ENCODE data around the gene CCM2L.
"Not testable (repeated sequence)": the region's sequence is repeated elsewhere in the genome, so short reads cannot be mapped to it uniquely, and the experiment has no call there.

Gene CCM2L

DNA sequence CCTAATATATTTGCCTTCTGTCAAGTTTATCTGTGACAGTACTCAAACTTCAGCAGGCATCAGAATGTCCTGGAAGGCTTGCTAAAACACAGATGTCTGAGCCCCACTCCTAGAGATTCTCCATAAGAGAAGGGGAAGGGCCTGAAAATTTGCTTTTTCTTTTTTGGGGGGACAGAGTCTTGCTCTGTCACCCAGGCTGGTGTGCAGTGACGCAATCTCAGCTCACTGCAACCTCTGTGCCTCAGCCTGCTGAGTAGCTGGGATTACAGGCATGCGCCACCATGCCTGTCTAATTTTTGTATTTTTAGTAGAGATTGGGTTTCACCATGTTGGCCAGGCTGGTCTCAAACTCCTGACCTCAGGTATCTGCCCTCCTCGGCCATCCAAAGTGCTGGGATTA, 23.5 kb downstream of the CCM2L start:
- not testable (repeated sequence) for ATAC-seq, H3K4me3 Mint-ChIP-seq, H3K36me3 Mint-ChIP-seq, H3K27ac Mint-ChIP-seq, H3K9me3 Mint-ChIP-seq
- Mint-ChIP-seq H3K27me3 (peaks cover 17% of the 10 kb centered on the region), H3K4me1 (peaks cover 38% of the 10 kb centered on the region)

DNA sequence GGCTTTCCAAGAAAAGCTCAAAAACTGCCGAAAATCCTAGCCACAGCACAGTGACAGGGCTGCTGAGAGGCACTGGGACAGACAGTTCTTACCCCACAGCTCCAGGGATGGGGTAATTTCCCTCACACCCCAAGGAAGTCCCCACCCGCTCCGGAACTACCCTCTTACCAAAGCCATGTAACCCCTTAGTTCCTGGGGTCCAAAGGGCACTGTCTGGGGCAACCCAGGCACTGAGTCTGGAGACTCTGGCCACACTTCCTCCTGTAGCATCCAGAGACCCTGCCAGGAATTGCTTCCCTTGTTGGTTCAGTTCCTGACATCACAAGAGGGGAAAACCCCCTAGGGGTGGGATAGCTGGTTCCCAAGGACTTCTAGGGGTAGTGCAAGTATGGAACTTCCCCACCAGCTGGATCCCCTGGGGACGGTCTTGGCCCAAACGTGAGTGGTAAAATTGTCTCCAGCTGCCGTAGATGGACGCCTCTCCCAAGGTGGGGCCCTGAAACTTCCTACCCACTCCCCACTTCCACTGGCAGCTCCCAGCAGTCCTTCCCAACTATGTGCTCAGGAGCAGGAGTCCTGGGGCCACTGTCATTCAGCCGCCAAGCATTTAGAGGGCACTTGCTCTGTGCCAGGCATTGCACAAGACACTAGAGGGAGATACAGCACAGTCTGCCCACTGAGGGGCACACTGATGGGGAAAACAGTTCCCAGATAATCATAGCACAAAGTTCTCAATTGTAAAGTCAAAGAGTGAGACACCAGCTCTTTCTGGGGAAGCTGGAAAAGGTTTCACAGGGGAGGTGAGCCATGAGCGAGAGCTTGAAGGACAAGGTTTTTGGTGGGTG, 24.6 kb downstream of the CCM2L start:
- H3K4me3 Mint-ChIP-seq = no peak overlapping the region
- H3K9me3 Mint-ChIP-seq = peaks cover 7% of the 10 kb centered on the region
- peaks cover 46% of the 10 kb centered on the region for H3K4me1 Mint-ChIP-seq
- peaks cover 14% of the 10 kb centered on the region for H3K27me3 Mint-ChIP-seq
- H3K27ac Mint-ChIP-seq = peak overlapping the region; percentile 37
- no peaks in the 10 kb centered on the region for H3K36me3 Mint-ChIP-seq
- peak; percentile 56 for ATAC-seq

DNA sequence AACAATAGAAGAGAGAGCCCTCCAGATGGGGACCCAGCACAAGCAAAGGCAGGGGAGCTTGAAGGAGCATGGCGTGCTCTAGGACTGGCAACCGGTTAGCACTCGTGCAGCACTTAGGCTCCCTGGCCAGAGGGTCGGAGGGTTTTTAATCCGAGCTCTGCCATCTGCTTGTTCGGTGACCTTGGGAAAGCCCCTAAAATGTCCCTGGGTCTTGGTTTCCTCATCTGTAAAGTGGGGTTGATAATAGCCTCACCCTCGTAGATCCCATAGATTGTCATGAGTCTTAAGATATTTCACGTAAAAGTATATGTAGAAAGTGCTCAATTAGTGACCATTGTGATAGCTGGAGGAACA, 25.2 kb downstream of the CCM2L start:
- H3K36me3 Mint-ChIP-seq = no peaks in the 10 kb centered on the region
- H3K4me3 Mint-ChIP-seq = no peak overlapping the region
- H3K9me3 Mint-ChIP-seq = peaks cover 7% of the 10 kb centered on the region
- peaks cover 52% of the 10 kb centered on the region for H3K4me1 Mint-ChIP-seq
- H3K27ac Mint-ChIP-seq = peak overlapping the region; percentile 37
- H3K27me3 Mint-ChIP-seq = peaks cover 14% of the 10 kb centered on the region
- ATAC-seq = peak; percentile 4

DNA sequence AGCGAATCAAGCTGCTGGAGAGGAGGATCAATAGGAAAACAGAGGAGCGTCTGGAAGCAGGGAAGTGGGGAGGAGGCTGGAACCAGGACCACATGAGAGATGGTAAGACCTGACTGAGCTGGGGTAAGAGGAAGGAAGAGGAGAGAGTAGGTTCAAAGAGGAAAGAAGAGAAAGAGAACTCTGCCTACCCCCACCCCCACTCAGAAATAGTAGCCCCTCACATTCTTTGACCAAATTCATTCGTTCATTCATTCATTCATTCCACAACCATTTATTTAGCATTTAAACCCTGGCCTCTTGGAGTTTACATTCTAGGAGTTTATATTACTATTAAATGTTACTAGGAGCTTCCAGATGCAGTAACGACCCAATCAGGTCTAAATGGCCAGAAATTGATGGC, 26.0 kb downstream of the CCM2L start:
- Mint-ChIP-seq H3K36me3 (no peaks in the 10 kb centered on the region), H3K27me3 (peaks cover 14% of the 10 kb centered on the region), H3K27ac (no peak overlapping the region), H3K9me3 (peaks cover 7% of the 10 kb centered on the region), H3K4me1 (peaks cover 60% of the 10 kb centered on the region), H3K4me3 (no peak overlapping the region)
- ATAC-seq = no peak

DNA sequence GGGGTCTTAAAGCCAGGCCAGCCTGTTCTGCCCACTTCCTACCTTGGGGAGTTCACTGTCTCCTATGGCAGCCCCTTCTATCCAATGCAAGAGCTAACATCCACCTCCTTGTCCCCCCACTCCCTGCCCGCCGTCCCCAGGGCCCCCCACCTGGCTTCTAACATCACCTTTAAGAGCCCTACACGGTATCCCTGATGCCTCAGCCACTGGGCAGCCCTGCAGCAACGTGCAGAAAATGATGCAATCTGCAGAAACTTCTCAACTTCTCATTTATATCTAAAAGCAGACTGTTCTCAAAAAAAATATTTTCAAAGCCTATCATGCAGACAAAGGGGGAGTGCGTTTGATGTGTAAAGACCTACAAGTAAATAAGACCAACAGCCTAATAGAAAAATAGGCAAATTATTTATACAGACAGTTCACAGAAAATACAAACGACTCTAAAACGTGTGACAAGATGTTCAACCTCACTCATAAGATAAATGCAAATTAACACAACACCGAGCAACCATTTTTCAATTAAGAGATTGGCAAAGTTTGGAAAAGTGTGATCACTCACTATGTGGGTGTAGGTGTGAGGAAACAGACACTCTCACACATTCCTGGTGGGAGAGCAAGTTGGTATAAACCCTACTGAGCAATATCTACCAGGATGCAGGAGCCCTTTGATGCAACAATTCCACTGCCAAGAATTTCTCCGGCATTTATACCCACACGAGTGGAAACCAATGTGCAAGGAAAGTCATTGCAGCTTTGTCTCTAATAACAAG, 26.7 kb downstream of the CCM2L start:
- Mint-ChIP-seq H3K27ac (no peak overlapping the region), H3K27me3 (peaks cover 14% of the 10 kb centered on the region), H3K4me1 (peaks cover 61% of the 10 kb centered on the region), H3K9me3 (peaks cover 7% of the 10 kb centered on the region), H3K36me3 (no peaks in the 10 kb centered on the region), H3K4me3 (no peak overlapping the region)
- no peak for ATAC-seq

DNA sequence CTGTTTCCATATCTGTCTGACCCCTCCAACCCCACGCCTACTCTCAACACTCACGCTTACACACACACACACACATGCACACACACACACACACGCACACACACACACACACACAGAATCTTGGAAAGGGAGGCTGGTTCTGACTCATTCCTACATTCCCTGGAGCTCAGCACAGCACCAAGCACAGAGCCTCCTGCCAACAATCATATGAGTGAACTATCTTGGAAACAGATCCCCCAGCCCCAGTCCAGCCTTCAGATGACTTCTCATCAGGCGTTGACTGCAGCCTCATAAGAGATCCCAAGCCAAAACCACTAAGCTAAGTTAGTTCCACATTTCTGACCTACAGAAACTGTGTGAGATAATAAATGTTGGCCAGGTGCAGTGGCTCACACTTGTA, 27.7 kb downstream of the CCM2L start:
- ATAC-seq = no peak
- peaks cover 12% of the 10 kb centered on the region for H3K27me3 Mint-ChIP-seq
- H3K27ac Mint-ChIP-seq = no peak overlapping the region

DNA sequence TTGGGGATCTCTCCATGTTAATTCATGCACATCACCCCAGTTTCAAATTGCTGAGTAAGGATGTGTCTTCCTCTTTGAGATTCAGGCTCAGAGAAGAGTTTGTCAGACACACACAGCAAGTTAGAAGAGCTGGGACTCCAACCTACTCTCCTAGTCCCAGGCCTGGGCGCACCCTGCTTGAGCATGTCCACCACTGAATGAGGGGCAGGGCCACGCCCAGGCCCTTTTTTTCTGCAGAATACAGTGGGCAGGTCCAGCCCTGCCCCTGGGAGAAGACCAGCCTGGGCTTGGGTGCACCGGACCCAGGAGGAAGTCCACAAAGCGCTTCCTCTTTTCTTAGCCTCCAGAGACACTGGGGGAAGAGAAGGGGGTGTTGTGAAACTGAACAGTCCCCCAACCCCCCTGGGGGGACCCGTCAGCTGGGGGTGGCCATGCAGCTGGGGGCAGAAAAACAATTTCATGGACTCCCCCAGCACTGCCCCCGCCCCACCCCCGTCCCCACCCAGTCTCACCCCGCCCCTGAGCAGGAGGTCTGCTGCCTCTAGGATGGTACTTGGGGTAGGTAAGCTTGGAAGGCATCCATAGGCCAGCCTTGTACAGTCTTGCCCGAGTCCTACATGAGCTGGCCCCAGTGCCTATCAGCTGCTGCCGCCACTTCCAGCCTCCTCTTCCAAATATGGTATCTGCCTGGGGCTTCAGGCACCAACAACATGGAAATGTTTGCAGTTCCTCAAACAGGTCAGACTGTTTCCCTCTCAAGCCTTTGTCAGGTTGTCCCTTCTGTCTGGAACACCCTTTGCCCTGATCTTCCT, 30.1 kb downstream of the CCM2L start:
- H3K27me3 Mint-ChIP-seq = no peaks in the 10 kb centered on the region
- H3K27ac Mint-ChIP-seq = peak overlapping the region; percentile 42
- peak overlapping the region; percentile 51 for H3K4me3 Mint-ChIP-seq
- no peaks in the 10 kb centered on the region for H3K36me3 Mint-ChIP-seq
- ATAC-seq = peak; percentile 97
- H3K4me1 Mint-ChIP-seq = peaks cover 49% of the 10 kb centered on the region
- peaks cover 7% of the 10 kb centered on the region for H3K9me3 Mint-ChIP-seq

More for the DNA sequence above, 27.7 kb downstream of the CCM2L start:
- Mint-ChIP-seq H3K36me3 (no peaks in the 10 kb centered on the region), H3K4me3 (no peak overlapping the region), H3K9me3 (peaks cover 7% of the 10 kb centered on the region), H3K4me1 (peaks cover 61% of the 10 kb centered on the region)

DNA sequence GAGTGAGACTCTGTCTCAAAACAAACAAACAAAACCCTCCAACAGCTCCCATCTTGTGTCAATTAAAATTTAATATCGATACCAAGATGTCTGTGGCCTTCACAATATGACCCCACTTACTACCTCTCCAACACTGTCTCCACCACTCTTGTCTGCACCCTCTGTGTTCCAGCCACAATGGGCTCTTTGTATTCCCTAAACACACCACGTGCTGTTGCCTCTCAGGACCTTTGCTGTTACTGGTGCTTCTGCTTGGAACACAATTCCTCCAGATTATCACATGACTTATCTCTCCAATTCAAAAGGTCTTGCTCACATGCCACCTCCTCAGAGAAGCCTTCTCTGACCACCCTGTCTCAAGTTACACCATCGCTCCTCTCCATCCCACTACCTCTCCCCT, 35.8 kb downstream of the CCM2L start:
- Mint-ChIP-seq H3K36me3 (no peaks in the 10 kb centered on the region), H3K4me1 (peaks cover 13% of the 10 kb centered on the region), H3K27ac (no peak overlapping the region), H3K9me3 (no peaks in the 10 kb centered on the region), H3K4me3 (no peak overlapping the region), H3K27me3 (no peaks in the 10 kb centered on the region)
- no peak for ATAC-seq

DNA sequence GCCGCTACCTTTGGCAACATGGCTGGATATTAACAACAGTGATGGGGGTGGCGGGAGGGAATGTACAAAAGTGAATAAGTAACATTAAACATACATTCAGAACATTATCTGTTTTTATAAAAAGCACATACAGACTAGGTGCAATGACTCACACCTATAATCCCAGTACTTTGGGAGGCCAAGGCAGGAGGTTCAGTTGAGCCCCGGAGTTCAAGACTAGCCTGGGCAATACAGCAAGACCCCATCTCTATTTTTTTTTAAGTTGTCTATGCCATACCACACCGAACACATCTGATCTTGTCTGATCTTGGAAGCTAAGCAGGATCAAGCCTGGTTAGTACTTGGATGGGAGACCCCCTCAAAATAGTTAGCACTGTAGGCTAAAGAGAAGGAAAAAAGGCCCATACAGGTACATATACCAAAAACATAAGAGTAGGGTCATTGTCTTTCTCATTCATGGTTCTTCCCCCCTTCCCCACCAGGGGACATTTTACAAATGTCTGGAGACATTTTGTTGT, 40.1 kb downstream of the CCM2L start:
- Mint-ChIP-seq H3K4me3 (no peak overlapping the region), H3K27ac (no peak overlapping the region), H3K4me1 (peaks cover 26% of the 10 kb centered on the region), H3K27me3 (no peaks in the 10 kb centered on the region), H3K9me3 (no peaks in the 10 kb centered on the region), H3K36me3 (no peaks in the 10 kb centered on the region)
- ATAC-seq = no peak

DNA sequence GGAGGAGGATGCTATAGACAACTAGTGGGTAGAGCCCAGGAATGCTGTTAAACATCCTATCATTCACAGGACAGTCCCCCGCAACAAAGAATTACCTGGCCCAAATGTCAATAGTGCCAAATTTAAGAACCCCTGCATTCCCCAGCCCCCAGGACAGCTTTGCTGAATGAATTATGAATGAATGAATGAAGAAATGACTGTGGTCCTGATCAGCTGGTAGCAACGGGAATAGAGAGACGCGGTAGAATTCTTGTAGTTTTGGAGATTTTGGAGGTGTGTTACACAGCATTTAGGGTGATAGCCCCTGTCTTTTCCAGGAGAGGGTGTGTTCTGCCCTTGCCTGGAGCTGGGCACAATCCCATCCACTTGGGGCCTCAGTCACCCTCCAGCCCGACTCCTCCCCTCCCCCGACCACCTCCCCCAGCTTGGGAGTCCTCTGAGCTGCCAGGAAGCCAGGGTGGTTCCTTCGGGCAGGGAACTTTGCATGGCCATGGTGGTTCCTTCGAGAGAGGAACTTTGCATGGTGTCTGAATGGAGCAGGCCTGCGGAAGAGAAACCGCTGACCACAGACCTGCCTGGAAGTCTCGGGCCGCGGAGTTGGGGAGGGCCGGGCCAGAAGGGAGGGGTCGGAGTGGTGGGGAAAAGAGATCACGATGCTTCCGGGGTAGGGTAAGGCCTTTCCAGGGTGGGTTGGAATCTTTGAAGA, 40.8 kb downstream of the CCM2L start:
- peaks cover 26% of the 10 kb centered on the region for H3K4me1 Mint-ChIP-seq
- peak overlapping the region; percentile 81 for H3K4me3 Mint-ChIP-seq
- no peaks in the 10 kb centered on the region for H3K9me3 Mint-ChIP-seq
- H3K27ac Mint-ChIP-seq = peak overlapping the region; percentile 86
- H3K36me3 Mint-ChIP-seq = no peaks in the 10 kb centered on the region
- H3K27me3 Mint-ChIP-seq = no peaks in the 10 kb centered on the region
- ATAC-seq = peak; percentile 58

DNA sequence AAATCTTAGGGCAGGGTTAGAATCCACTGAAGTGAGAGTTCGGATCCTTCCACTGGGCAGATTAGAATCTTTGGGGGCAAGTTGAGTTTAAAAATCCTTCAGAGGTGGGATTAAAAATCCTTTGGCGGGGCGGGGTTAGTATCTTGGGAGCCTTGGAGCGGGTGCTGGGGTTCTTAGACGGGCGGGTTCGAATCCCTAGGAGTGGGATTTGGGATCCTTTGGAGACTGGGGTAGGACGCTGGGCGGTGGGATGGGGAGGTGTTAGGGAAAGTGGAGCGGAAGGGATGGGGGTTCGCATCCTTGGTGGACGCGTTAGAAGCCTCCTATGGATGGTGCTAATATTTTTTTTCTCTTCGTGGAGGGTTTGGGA, 41.5 kb downstream of the CCM2L start:
- ATAC-seq = no peak
- Mint-ChIP-seq H3K4me3 (peak overlapping the region; percentile 81), H3K4me1 (peaks cover 26% of the 10 kb centered on the region), H3K27ac (peak overlapping the region; percentile 86), H3K9me3 (no peaks in the 10 kb centered on the region), H3K27me3 (no peaks in the 10 kb centered on the region), H3K36me3 (no peaks in the 10 kb centered on the region)

DNA sequence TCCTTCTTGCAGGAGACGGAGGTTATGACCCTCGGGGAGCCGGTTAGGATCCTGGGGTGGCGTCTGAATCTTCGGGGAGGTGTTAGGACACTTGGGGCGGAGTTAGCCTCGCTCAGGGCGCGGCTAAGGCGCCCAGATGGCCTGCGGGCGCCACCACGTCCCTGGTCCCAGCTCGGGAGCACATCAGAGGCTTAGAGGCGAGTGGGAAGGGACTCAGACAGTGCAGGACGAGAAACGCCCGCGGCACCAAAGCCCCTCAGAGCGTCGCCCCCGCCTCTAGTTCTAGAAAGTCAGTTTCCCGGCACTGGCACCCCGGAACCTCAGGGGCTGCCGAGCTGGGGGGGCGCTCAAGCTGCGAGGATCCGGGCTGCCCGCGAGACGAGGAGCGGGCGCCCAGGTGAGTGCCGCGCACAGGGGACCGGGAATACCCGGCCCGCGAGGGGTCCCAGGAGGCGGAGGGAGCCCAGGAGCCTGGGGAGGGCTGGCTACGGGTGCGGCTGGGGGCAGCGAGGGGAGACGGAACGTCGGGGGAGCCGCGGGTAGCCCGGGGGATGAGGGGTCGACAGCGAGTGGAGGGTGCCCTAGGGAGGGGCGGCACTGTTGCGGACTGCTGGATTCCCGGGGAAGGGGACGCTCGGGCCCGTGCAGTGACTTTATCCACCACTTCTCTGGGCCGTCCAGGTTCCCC, 42.0 kb downstream of the CCM2L start, which contains the start of gene HCK:
TSS of gene HCK (plus strand) at position 153 of the 688 bp plus-strand sequence.
- H3K27me3 Mint-ChIP-seq = no peaks in the 10 kb centered on the region
- peak; percentile 77 for ATAC-seq
- H3K27ac Mint-ChIP-seq = peak within 1 kb of the TSS; percentile 86
- H3K4me1 Mint-ChIP-seq = peaks cover 26% of the 10 kb centered on the region
- H3K9me3 Mint-ChIP-seq = no peaks in the 10 kb centered on the region
- peak within 1 kb of the TSS; percentile 81 for H3K4me3 Mint-ChIP-seq
- no peaks in the 10 kb centered on the region for H3K36me3 Mint-ChIP-seq

DNA sequence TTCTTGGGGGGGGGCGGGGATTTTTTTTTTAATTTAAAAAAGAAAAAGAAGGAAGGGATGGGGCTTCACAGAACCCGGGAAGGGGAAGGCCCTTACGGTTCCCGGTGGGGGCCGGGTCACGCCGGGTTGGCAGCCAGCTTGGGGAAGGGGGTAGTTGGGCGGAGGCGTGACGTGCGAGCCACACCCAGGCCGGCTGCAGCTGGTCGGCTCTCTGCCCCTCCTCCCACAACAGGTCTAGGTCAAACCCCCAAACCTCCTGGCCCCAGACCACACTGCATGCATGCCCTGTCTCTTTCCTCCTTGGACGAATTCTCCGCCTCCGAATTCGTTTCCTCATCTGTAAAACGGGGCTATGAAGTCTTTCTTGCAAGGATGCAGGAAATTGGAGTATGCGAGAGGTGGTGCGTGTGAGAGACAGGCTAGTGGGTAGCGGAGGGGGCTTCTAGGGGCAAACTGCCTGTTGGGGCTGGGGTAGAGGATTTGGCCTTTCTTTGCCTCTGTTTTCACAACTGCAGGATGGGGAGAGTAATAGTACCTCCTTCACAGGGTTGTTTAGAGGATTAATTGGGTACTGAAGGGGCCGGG, 42.6 kb downstream of the CCM2L start:
- H3K4me1 Mint-ChIP-seq = peaks cover 30% of the 10 kb centered on the region

DNA sequence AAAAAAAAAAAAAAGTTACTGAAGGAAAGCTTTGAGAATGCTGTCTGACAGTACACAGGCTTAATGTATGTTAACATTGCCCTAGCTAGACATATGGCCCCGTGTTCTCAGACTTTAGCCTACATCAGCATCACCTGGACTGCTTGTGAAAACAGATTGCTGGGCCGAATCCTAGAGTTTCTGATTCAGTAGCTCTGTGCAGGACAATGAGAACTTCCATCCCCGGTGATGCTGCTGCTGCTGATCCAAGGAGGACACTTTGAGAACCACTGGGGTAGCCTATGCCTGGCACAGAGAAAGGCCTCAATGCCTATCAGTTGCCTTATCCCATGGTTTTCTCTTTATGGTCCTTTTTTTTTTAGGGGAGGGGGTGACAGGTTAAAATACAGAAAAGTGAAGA, 43.4 kb downstream of the CCM2L start:
- no peaks in the 10 kb centered on the region for H3K36me3 Mint-ChIP-seq
- H3K9me3 Mint-ChIP-seq = no peaks in the 10 kb centered on the region
- no peaks in the 10 kb centered on the region for H3K27me3 Mint-ChIP-seq
- ATAC-seq = no peak
- peaks cover 31% of the 10 kb centered on the region for H3K4me1 Mint-ChIP-seq
- H3K4me3 Mint-ChIP-seq = no peak overlapping the region
- H3K27ac Mint-ChIP-seq = no peak overlapping the region

More for the DNA sequence above, 42.6 kb downstream of the CCM2L start:
- Mint-ChIP-seq H3K27me3 (no peaks in the 10 kb centered on the region), H3K36me3 (no peaks in the 10 kb centered on the region), H3K4me3 (peak overlapping the region; percentile 81), H3K27ac (peak overlapping the region; percentile 86), H3K9me3 (no peaks in the 10 kb centered on the region)
- ATAC-seq = peak; percentile 79
